H1 (cell line): ENCODE data around the gene ARL8A. TPM values are rescaled to one million over a fixed set of nuclear protein-coding genes. Genes with fewer than 3 reads are reported as not detected.

Experiments used
- CTCF ChIA-PET: fragments of 300-600 bp; sonication (Branson Sonifier 250); formaldehyde crosslinking; loops from one replicate; lab custom pipeline; 2021; ENCODE audit not compliant: partially characterized antibody; lab: Charles Lee
- POLR2A ChIA-PET: fragments of 300-600 bp; sonication (Branson Sonifier 250); formaldehyde crosslinking; loops from one replicate; lab custom pipeline; 2021; ENCODE audit warnings: inconsistent platforms; ENCODE audit not compliant: partially characterized antibody; lab: Charles Lee
- DNase-seq, 2 experiments: peaks; one replicate each; pipeline versions ENCODE4 v3.0.0 to v3.0.0-alpha.2; 2010 to 2022; ENCODE audit warnings: low spot score in 2 of 2, low read depth in 1 of 2, mixed read lengths in 1 of 2
- FAIRE-seq: peaks from 2 replicates; lab custom pipeline; 2011; peaks lifted over from hg19 to GRCh38; lab: Jason Lieb, UNC
- H2AFZ ChIP-seq: 2 replicates; pipeline ENCODE4 v1.8.1; 2012; ENCODE audit warnings: low read length, inconsistent platforms
- H2AK5ac ChIP-seq: 2 replicates; pipeline ENCODE4 v1.6.1; 2013; ENCODE audit warnings: low read depth, low read length
- H2BK120ac ChIP-seq: replicated peaks from 2 replicates; pipeline ENCODE3; 2013; ENCODE audit warnings: low read depth, low read length, inconsistent platforms
- H2BK12ac ChIP-seq: 2 replicates; pipeline ENCODE4 v1.6.1; 2013; ENCODE audit warnings: low read depth, low read length
- H2BK15ac ChIP-seq: 2 replicates; pipeline ENCODE4 v1.6.1; 2013; ENCODE audit warnings: low read length
- H2BK20ac ChIP-seq: 2 replicates; pipeline ENCODE4 v1.6.1; 2013; ENCODE audit warnings: low read length
- H2BK5ac ChIP-seq: 2 replicates; pipeline ENCODE4 v1.6.1; 2013; ENCODE audit warnings: low read depth, low read length
- H3K14ac ChIP-seq: 2 replicates; pipeline ENCODE4 v1.6.1; 2013; ENCODE audit warnings: inconsistent platforms; ENCODE audit not compliant: insufficient read length
- H3K18ac ChIP-seq: 2 replicates; pipeline ENCODE4 v1.6.1; 2013; ENCODE audit warnings: low read length; ENCODE audit errors: extremely low read depth
- H3K23ac ChIP-seq: 2 replicates; pipeline ENCODE4 v1.6.1; 2013; ENCODE audit warnings: inconsistent platforms; ENCODE audit not compliant: insufficient read length
- H3K23me2 ChIP-seq: 2 replicates; pipeline ENCODE4 v1.6.1; 2013; ENCODE audit warnings: low read depth, low read length
- H3K27ac ChIP-seq: 2 replicates; pipeline ENCODE4 v1.6.1; 2011; ENCODE audit warnings: low read depth, low read length, inconsistent platforms
- H3K27me3 ChIP-seq, 4 experiments: replicated peaks in 1 of 4; 1 replicate in 1 of 4; 2 replicates in 3 of 4; pipeline versions ENCODE4 v1.6.1 to v1.8.1; 2011 to 2013; ENCODE audit warnings: low read length in 3 of 4, mild to moderate bottlenecking in 3 of 4, inconsistent platforms in 2 of 4, mixed read lengths in 2 of 4, moderate library complexity in 1 of 4; ENCODE audit not compliant: control insufficient read depth in 3 of 4, insufficient read depth in 3 of 4; ENCODE audit errors: extremely low read depth in 1 of 4
- H3K36me3 ChIP-seq, 4 experiments: 2 replicates each; pipeline versions ENCODE4 v1.6.1 to v1.8.1; 2011 to 2013; ENCODE audit warnings: mild to moderate bottlenecking in 4 of 4, low read length in 3 of 4, moderate library complexity in 2 of 4, control low read depth in 1 of 4, inconsistent platforms in 1 of 4; ENCODE audit not compliant: insufficient read depth in 4 of 4, control insufficient read depth in 2 of 4
- H3K4ac ChIP-seq: replicated peaks from 2 replicates; pipeline ENCODE3; 2013; ENCODE audit warnings: low read length, low read depth, mixed read lengths, inconsistent platforms; ENCODE audit not compliant: insufficient read length
- H3K4me1 ChIP-seq, 4 experiments: replicated peaks in 1 of 4; 1 replicate in 1 of 4; 2 replicates in 3 of 4; pipeline versions ENCODE4 v1.6.1 to v1.8.1; 2011 to 2013; ENCODE audit warnings: low read length in 3 of 4, inconsistent platforms in 2 of 4, mixed read lengths in 1 of 4; ENCODE audit not compliant: insufficient read depth in 4 of 4, control insufficient read depth in 3 of 4
- H3K4me2 ChIP-seq, 2 experiments: 2 replicates each; pipeline versions ENCODE4 v1.6.1 to v1.8.1; 2011 to 2013; ENCODE audit warnings: low read depth in 2 of 2, low read length in 2 of 2, control low read depth in 1 of 2, inconsistent platforms in 1 of 2, mild to moderate bottlenecking in 1 of 2; ENCODE audit not compliant: insufficient read depth in 1 of 2
- H3K4me3 ChIP-seq, 4 experiments: fragments of 200-600, 300-600 bp in 1 of 4; sonication (generic), shearing (Covaris generic), sonication (Bioruptor Twin) in 1 of 4; 2 replicates each; pipeline versions ENCODE4 v1.5.1 to v1.8.1; 2011 to 2016; ENCODE audit warnings: low read length in 4 of 4, low read depth in 3 of 4, control low read depth in 2 of 4, inconsistent platforms in 2 of 4, mild to moderate bottlenecking in 2 of 4, mixed read lengths in 1 of 4, moderate library complexity in 1 of 4; ENCODE audit not compliant: insufficient read depth in 2 of 4; ENCODE audit errors: extremely low read depth in 1 of 4
- H3K56ac ChIP-seq: replicated peaks from 2 replicates; pipeline ENCODE3; 2013; ENCODE audit warnings: low read depth, mild to moderate bottlenecking, mixed read lengths, low read length, inconsistent platforms; ENCODE audit not compliant: insufficient read length
- H3K79me1 ChIP-seq: 2 replicates; pipeline ENCODE4 v1.6.1; 2013; ENCODE audit warnings: low read depth, low read length, control low read depth
- H3K79me2 ChIP-seq, 2 experiments: 2 replicates each; pipeline versions ENCODE4 v1.6.1 to v1.8.1; 2012 to 2013; ENCODE audit warnings: low read length in 2 of 2, mild to moderate bottlenecking in 2 of 2, inconsistent platforms in 1 of 2; ENCODE audit not compliant: insufficient read depth in 2 of 2, control insufficient read depth in 1 of 2
- H3K9ac ChIP-seq, 4 experiments: replicated peaks in 1 of 4; 1 replicate in 1 of 4; 2 replicates in 3 of 4; pipeline versions ENCODE4 v1.6.1 to v1.8.1; 2011 to 2013; ENCODE audit warnings: low read depth in 3 of 4, low read length in 3 of 4, control low read depth in 2 of 4, mild to moderate bottlenecking in 2 of 4, moderate library complexity in 2 of 4, inconsistent platforms in 1 of 4; ENCODE audit errors: extremely low read depth in 1 of 4
- H3K9me3 ChIP-seq, 2 experiments: 2 replicates each; pipeline versions ENCODE4 v1.6.1 to v1.8.1; 2012 to 2013; ENCODE audit warnings: mild to moderate bottlenecking in 2 of 2, moderate library complexity in 2 of 2, control low read depth in 1 of 2, inconsistent platforms in 1 of 2, low read depth in 1 of 2, low read length in 1 of 2, mixed read lengths in 1 of 2; ENCODE audit not compliant: insufficient read depth in 2 of 2
- H4K20me1 ChIP-seq, 2 experiments: replicated peaks in 1 of 2; 2 replicates each; pipeline versions ENCODE3 to v1.8.1; 2011 to 2013; ENCODE audit warnings: inconsistent platforms in 2 of 2, low read length in 2 of 2, mild to moderate bottlenecking in 1 of 2; ENCODE audit not compliant: insufficient read depth in 2 of 2, control insufficient read depth in 1 of 2
- H4K5ac ChIP-seq: 2 replicates; pipeline ENCODE4 v1.6.1; 2013; ENCODE audit warnings: low read length, low read depth, mixed read lengths, inconsistent platforms; ENCODE audit not compliant: insufficient read length
- H4K8ac ChIP-seq: 2 replicates; pipeline ENCODE4 v1.8.0; 2013; ENCODE audit warnings: mild to moderate bottlenecking, moderate library complexity, low read length, inconsistent platforms; ENCODE audit not compliant: insufficient read depth; ENCODE audit errors: extremely low read depth
- H4K91ac ChIP-seq: replicated peaks from 2 replicates; pipeline ENCODE3; 2013; ENCODE audit warnings: low read length, mixed read lengths, inconsistent platforms; ENCODE audit not compliant: insufficient read length
- ATF3 ChIP-seq: IDR thresholded peaks from 2 replicates; pipeline ENCODE4 v1.6.1; 2011; ENCODE audit warnings: low read depth, mild to moderate bottlenecking, low read length; ENCODE audit not compliant: insufficient read depth
- CTCF ChIP-seq, 3 experiments: IDR thresholded peaks; 1 replicate in 2 of 3; 2 replicates in 1 of 3; pipeline versions ENCODE4 v1.5.1 to v1.6.1; 2011; ENCODE audit warnings: low read length in 3 of 3, mild to moderate bottlenecking in 3 of 3, inconsistent platforms in 2 of 3, low read depth in 1 of 3, moderate library complexity in 1 of 3; ENCODE audit not compliant: insufficient read depth in 1 of 3; ENCODE audit errors: control extremely low read depth in 1 of 3
- KDM4A ChIP-seq: IDR thresholded peaks from one replicate; pipeline ENCODE4 v1.7.1; 2012; ENCODE audit warnings: low read depth, mild to moderate bottlenecking, moderate library complexity, low read length, inconsistent platforms; ENCODE audit not compliant: severe bottlenecking
- NRF1 ChIP-seq: IDR thresholded peaks from 2 replicates; pipeline ENCODE4 v1.6.1; 2011; ENCODE audit warnings: mild to moderate bottlenecking, low read depth, low read length, improper control_type of control experiment
- POLR2AphosphoS5 ChIP-seq: IDR thresholded peaks from 2 replicates; pipeline ENCODE4 v1.6.1; 2011; ENCODE audit warnings: low read depth, low read length
- RAD21 ChIP-seq, 2 experiments: IDR thresholded peaks in 1 of 2; conservative IDR thresholded peaks in 1 of 2; 2 replicates each; pipeline ENCODE4 v1.6.1; 2011; ENCODE audit warnings: low read depth in 2 of 2, low read length in 2 of 2, improper control_type of control experiment in 1 of 2, inconsistent platforms in 1 of 2, mild to moderate bottlenecking in 1 of 2, moderate library complexity in 1 of 2
- TAF1 ChIP-seq: IDR thresholded peaks from 2 replicates; pipeline ENCODE4 v1.6.1; 2011; ENCODE audit warnings: mild to moderate bottlenecking, low read depth, low read length
- TEAD4 ChIP-seq: IDR thresholded peaks from 2 replicates; pipeline ENCODE4 v1.6.1; 2012; ENCODE audit warnings: low read depth, low read length, inconsistent platforms, mixed read lengths
- WGBS, 2 experiments: shearing (Covaris generic) in 1 of 2; methylation state at CpG; one replicate each; pipeline versions ENCODE4 v1.1.6 to v1.1.7; 2013 to 2015; ENCODE audit warnings: low lambda C conversion rate in 2 of 2, mixed read lengths in 2 of 2, inconsistent platforms in 1 of 2, low coverage in 1 of 2, missing lambda C conversion rate in 1 of 2; ENCODE audit not compliant: insufficient replicate concordance in 2 of 2, insufficient coverage in 1 of 2, insufficient read length in 1 of 2; ENCODE audit errors: extremely low coverage in 1 of 2, missing lambda C conversion rate in 1 of 2; 5-methylcytosine and 5-hydroxymethylcytosine counted together
- polyA plus RNA-seq, 7 experiments: library from polyadenylated mRNA; depleted of rRNA in 3 of 7; stranded (reverse) in 5 of 7; unstranded in 2 of 7; fragments of >200 nt in 5 of 7; fragments of 200-250 nt in 2 of 7; gene quantifications; 1 replicate in 5 of 7; 2 replicates in 1 of 7; 4 replicates in 1 of 7; pipeline versions ENCODE4 v1.2.1 to v1.2.3, GENCODE V29; 2011 to 2013; ENCODE audit warnings: missing spikeins in 2 of 7, mixed read lengths in 2 of 7
- total RNA-seq: library from RNA; stranded (reverse); fragmentation: NEBNext Ultra II Directional; extraction: Animal tissue kit (Norgen Biotek cat#: 25700); gene quantifications from 2 replicates; pipeline ENCODE4 v1.2.1, GENCODE V29; 2021

ARL8A gene
- total and polyA plus RNA-seq, 2 of the 8 experiments (the other 6 are each of a cell fraction or from before 2014, with no cell fraction given): 40.3 to 58.7 TPM

GRCh38 chr1:202090994-202091393 is 53.5 kb downstream of the ARL8A start:
- Histone ChIP-seq H3K56ac (no peak overlapping the region), H3K23ac (no peak overlapping the region), H3K4ac (peak overlapping the region; percentile 44), H3K4me1 (peaks cover 5 to 11% (median 6%) of the 10 kb centered on the region in 4 experiments; a peak in 5 of 7 replicates), H3K9me3 (no peaks in the 10 kb centered on the region), H3K9ac (no peak overlapping the region), H2BK12ac (no peak overlapping the region), H3K27me3 (no peaks in the 10 kb centered on the region), H4K5ac (no peak overlapping the region), H3K4me3 (no peak overlapping the region), H2BK5ac (no peak overlapping the region), H2BK120ac (no peak overlapping the region), H2AK5ac (no peak overlapping the region), H3K27ac (no peak overlapping the region), H3K79me2 (no peaks in the 10 kb centered on the region), H3K4me2 (no peak overlapping the region), H3K79me1 (no peaks in the 10 kb centered on the region), H4K8ac (no peak overlapping the region), H2BK20ac (no peak overlapping the region), H2BK15ac (no peak overlapping the region), H4K91ac (no peak overlapping the region), H3K18ac (no peak overlapping the region), H4K20me1 (no peaks in the 10 kb centered on the region), H2AFZ (no peak overlapping the region), H3K36me3 (no peaks in the 10 kb centered on the region), H3K14ac (no peak overlapping the region), H3K23me2 (peaks cover 4% of the 10 kb centered on the region; the same call in 1 of the 2 replicates)
- no peak for DNase-seq
- ChIA-PET CTCF (interaction anchor here (1.1 to 1.2 kb wide), 2 partner anchors 11 to 83 kb away, joined by 3 to 4 read pairs; no protein-coding TSS in a partner anchor), POLR2A (interaction anchor here (2.4 kb wide), 1 partner anchor 81 kb away, joined by 10 read pairs; the partner anchor contains the start of gene ELF3)
- no peak for TF ChIP-seq KDM4A
- no peak for TF ChIP-seq TEAD4
- TF ChIP-seq POLR2AphosphoS5: no peak
- TF ChIP-seq ATF3: no peak
- TF ChIP-seq CTCF (IDR thresholded peaks at IDR 0.05; ENCODE audit: control extremely low read depth in 1 of 3, insufficient read depth in 1 of 3, low read depth in 1 of 3, low read length in 3 of 3): 0 out of 4 replicates have a peak, but pooled peaks of 1 of the 3 experiments have one; percentile 14
- TF ChIP-seq RAD21 (IDR thresholded peaks at IDR 0.05 in 1 of 2, conservative IDR thresholded peaks at IDR 0.05 in 1 of 2; ENCODE audit: low read depth in 2 of 2, low read length in 2 of 2): peak; percentile 10 to 30; a peak in 2 of 4 replicates
- TF ChIP-seq NRF1: no peak
- no peak for TF ChIP-seq TAF1
- FAIRE-seq: no peak
- 95% methylated on average over 3 of the region's 3 CpGs; no CpG with 5 or more reads in 1 of the 2 experiments for WGBS, 2 experiments
